Vagina (tissue), 2 donors: ENCODE data around the gene WFDC8.

Source experiments
- POLR2A ChIP-seq, 2 donors: fragments of 450-650 bp; IDR thresholded peaks; one replicate each; pipeline ENCODE4 v1.6.1; 2017; ENCODE audit warnings: antibody characterized with exemption in 2 of 2, mild to moderate bottlenecking in 2 of 2, moderate library complexity in 2 of 2
- POLR2AphosphoS5 ChIP-seq, 2 donors: sonication (generic); formaldehyde crosslinking; IDR thresholded peaks; one replicate each; pipeline ENCODE4 v1.9.0; 2017; ENCODE audit warnings: antibody characterized with exemption in 2 of 2, mild to moderate bottlenecking in 2 of 2, low read depth in 1 of 2; ENCODE audit not compliant: insufficient read depth in 1 of 2
- TF ChIP-seq, protein P1 (sequence below), 3 experiments: fragments of 450-650 bp in 2 of 3; fragments of 200-600 bp in 1 of 3; sonication (generic) in 1 of 3; IDR thresholded peaks; one replicate each; pipeline ENCODE4 v1.5.1; 2017 to 2019; ENCODE audit warnings: antibody characterized with exemption in 3 of 3, mild to moderate bottlenecking in 2 of 3, moderate library complexity in 2 of 3

GRCh38 chr20:45508068-45508886 is 70.8 kb downstream of the WFDC8 start:
- TF ChIP-seq, protein P1, sequence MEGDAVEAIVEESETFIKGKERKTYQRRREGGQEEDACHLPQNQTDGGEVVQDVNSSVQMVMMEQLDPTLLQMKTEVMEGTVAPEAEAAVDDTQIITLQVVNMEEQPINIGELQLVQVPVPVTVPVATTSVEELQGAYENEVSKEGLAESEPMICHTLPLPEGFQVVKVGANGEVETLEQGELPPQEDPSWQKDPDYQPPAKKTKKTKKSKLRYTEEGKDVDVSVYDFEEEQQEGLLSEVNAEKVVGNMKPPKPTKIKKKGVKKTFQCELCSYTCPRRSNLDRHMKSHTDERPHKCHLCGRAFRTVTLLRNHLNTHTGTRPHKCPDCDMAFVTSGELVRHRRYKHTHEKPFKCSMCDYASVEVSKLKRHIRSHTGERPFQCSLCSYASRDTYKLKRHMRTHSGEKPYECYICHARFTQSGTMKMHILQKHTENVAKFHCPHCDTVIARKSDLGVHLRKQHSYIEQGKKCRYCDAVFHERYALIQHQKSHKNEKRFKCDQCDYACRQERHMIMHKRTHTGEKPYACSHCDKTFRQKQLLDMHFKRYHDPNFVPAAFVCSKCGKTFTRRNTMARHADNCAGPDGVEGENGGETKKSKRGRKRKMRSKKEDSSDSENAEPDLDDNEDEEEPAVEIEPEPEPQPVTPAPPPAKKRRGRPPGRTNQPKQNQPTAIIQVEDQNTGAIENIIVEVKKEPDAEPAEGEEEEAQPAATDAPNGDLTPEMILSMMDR (IDR thresholded peaks at IDR 0.05): no peak
- TF ChIP-seq POLR2A (IDR thresholded peaks at IDR 0.05) (no peak), POLR2AphosphoS5 (IDR thresholded peaks at IDR 0.05; ENCODE audit: insufficient read depth in 1 of 2, low read depth in 1 of 2) (no peak)
